IMR-90 (cell line): ENCODE measurements around the gene UNC5B. TPM values are rescaled to one million over a fixed set of nuclear protein-coding genes. Genes with fewer than 3 reads are reported as not detected.

ENCODE experiments used
- ATAC-seq: fragments of 200-7000 bp; cut with Tn5 transposase; 2 replicates; pipeline ENCODE4 v1.9.1; 2020; ENCODE audit warnings: low read depth, mild to moderate bottlenecking, moderate library complexity
- BruUV-seq: library from RNA; stranded (reverse); fragments of 400-500 nt; replicated peaks from 2 replicates; lab custom pipeline; 2021; lab: Mats Ljungman, UMichigan
- CTCF ChIA-PET: fragments of 300-600 bp; formaldehyde crosslinking; extraction: SDS; loops from one replicate; lab custom pipeline; 2021; ENCODE audit warnings: antibody characterized with exemption; lab: Yijun Ruan, JAX
- POLR2A ChIA-PET: fragments of 300-600 bp; sonication (Branson Sonifier 250); formaldehyde crosslinking; loops from one replicate; lab custom pipeline; 2022; ENCODE audit warnings: antibody characterized with exemption; ENCODE audit not compliant: unreplicated experiment; lab: Charles Lee
- DNase-seq: peaks from one replicate; pipeline ENCODE4 v3.0.0; 2013
- H2AFZ ChIP-seq: replicated peaks from 2 replicates; pipeline ENCODE3; 2013; ENCODE audit warnings: low read length, mild to moderate bottlenecking; ENCODE audit not compliant: poor library complexity
- H2AK5ac ChIP-seq: 2 replicates; pipeline ENCODE4 v1.6.1; 2013; ENCODE audit warnings: low read depth, low read length, inconsistent platforms
- H2AK9ac ChIP-seq: replicated peaks from 2 replicates; pipeline ENCODE3; 2013; ENCODE audit warnings: mild to moderate bottlenecking, low read depth, low read length, moderate library complexity; ENCODE audit not compliant: poor library complexity
- H2BK120ac ChIP-seq: 2 replicates; pipeline ENCODE4 v1.6.1; 2013; ENCODE audit warnings: low read depth, low read length, inconsistent platforms
- H2BK15ac ChIP-seq: 3 replicates; pipeline ENCODE4 v1.6.1; 2013; ENCODE audit warnings: low read depth, low read length, inconsistent platforms
- H2BK20ac ChIP-seq: 2 replicates; pipeline ENCODE4 v1.6.1; 2013; ENCODE audit warnings: low read depth, mild to moderate bottlenecking, inconsistent platforms, low read length, moderate library complexity
- H2BK5ac ChIP-seq: 2 replicates; pipeline ENCODE4 v1.6.1; 2013; ENCODE audit warnings: mild to moderate bottlenecking, low read depth, low read length, inconsistent platforms; ENCODE audit not compliant: poor library complexity, severe bottlenecking
- H3K14ac ChIP-seq: replicated peaks from 2 replicates; pipeline ENCODE4 v1.6.1; 2013; ENCODE audit warnings: low read depth, low read length, inconsistent platforms
- H3K18ac ChIP-seq: 2 replicates; pipeline ENCODE4 v1.6.1; 2013; ENCODE audit warnings: low read depth, low read length, control low read depth
- H3K23ac ChIP-seq: 2 replicates; pipeline ENCODE4 v1.6.1; 2013; ENCODE audit warnings: low read depth, low read length, inconsistent platforms
- H3K27ac ChIP-seq: 2 replicates; pipeline ENCODE4 v1.5.1; 2013; ENCODE audit warnings: mild to moderate bottlenecking, control low read depth, low read length; ENCODE audit not compliant: insufficient read depth
- H3K27me3 ChIP-seq: 2 replicates; pipeline ENCODE4 v1.6.1; 2013; ENCODE audit warnings: low read length; ENCODE audit not compliant: control insufficient read depth, insufficient read depth
- H3K36me3 ChIP-seq: 2 replicates; pipeline ENCODE4 v1.6.1; 2013; ENCODE audit warnings: low read length, mixed read lengths; ENCODE audit not compliant: control insufficient read depth, insufficient read depth
- H3K4ac ChIP-seq: 2 replicates; pipeline ENCODE4 v1.6.1; 2013; ENCODE audit warnings: low read depth, low read length, inconsistent platforms
- H3K4me1 ChIP-seq: 2 replicates; pipeline ENCODE4 v1.6.1; 2013; ENCODE audit warnings: low read length, mixed read lengths; ENCODE audit not compliant: control insufficient read depth, insufficient read depth
- H3K4me2 ChIP-seq: 2 replicates; pipeline ENCODE4 v1.6.1; 2013; ENCODE audit warnings: low read depth, mild to moderate bottlenecking, control low read depth, low read length, moderate library complexity
- H3K4me3 ChIP-seq: 2 replicates; pipeline ENCODE4 v1.5.1; 2013; ENCODE audit warnings: low read depth, mild to moderate bottlenecking, control low read depth, low read length, moderate library complexity; ENCODE audit not compliant: insufficient read depth
- H3K56ac ChIP-seq: 2 replicates; pipeline ENCODE4 v1.6.1; 2013; ENCODE audit warnings: low read length, inconsistent platforms; ENCODE audit not compliant: insufficient read depth; ENCODE audit errors: extremely low read depth
- H3K79me1 ChIP-seq, 2 experiments: 2 replicates each; pipeline ENCODE4 v1.6.1; 2013; ENCODE audit warnings: low read length in 2 of 2, inconsistent platforms in 1 of 2, low read depth in 1 of 2
- H3K9ac ChIP-seq: 2 replicates; pipeline ENCODE4 v1.6.1; 2013; ENCODE audit warnings: low read depth, low read length, control low read depth
- H3K9me1 ChIP-seq: 2 replicates; pipeline ENCODE4 v1.6.1; 2013; ENCODE audit warnings: low read length, inconsistent platforms; ENCODE audit not compliant: insufficient read depth
- H3K9me3 ChIP-seq: 2 replicates; pipeline ENCODE4 v1.6.1; 2013; ENCODE audit warnings: low read length; ENCODE audit not compliant: control insufficient read depth, insufficient read depth
- H4K20me1 ChIP-seq: 2 replicates; pipeline ENCODE4 v1.6.1; 2013; ENCODE audit warnings: low read length, inconsistent platforms; ENCODE audit not compliant: insufficient read depth
- H4K5ac ChIP-seq: 2 replicates; pipeline ENCODE4 v1.6.1; 2013; ENCODE audit warnings: mild to moderate bottlenecking, low read depth, low read length, control low read depth
- H4K8ac ChIP-seq, 2 experiments: 2 replicates each; pipeline ENCODE4 v1.6.1; 2013; ENCODE audit warnings: low read depth in 2 of 2, low read length in 2 of 2, control low read depth in 1 of 2, inconsistent platforms in 1 of 2
- H4K91ac ChIP-seq: 2 replicates; pipeline ENCODE4 v1.6.1; 2013; ENCODE audit warnings: low read depth, low read length, inconsistent platforms; ENCODE audit not compliant: insufficient read depth
- BHLHE40 ChIP-seq: fragments of 150-350 bp; IDR thresholded peaks from 2 replicates; pipeline ENCODE4 v1.6.1; 2016; ENCODE audit warnings: mild to moderate bottlenecking, low read depth, low read length
- CEBPB ChIP-seq: IDR thresholded peaks from 2 replicates; pipeline ENCODE4 v1.6.1; 2012; ENCODE audit warnings: low read depth, low read length, improper control_type of control experiment
- CHD1 ChIP-seq: IDR thresholded peaks from 2 replicates; pipeline ENCODE4 v1.6.1; 2012; ENCODE audit warnings: low read depth, low read length, improper control_type of control experiment
- CTCF ChIP-seq: conservative IDR thresholded peaks from 2 replicates; pipeline ENCODE4 v1.5.1; 2012; ENCODE audit warnings: mild to moderate bottlenecking, low read depth, low read length, improper control_type of control experiment
- ELK1 ChIP-seq: fragments of 150-350 bp; IDR thresholded peaks from 2 replicates; pipeline ENCODE4 v1.6.1; 2016; ENCODE audit warnings: low read depth, mild to moderate bottlenecking, low read length, moderate library complexity, borderline replicate concordance
- FOS ChIP-seq: fragments of 150-350 bp; IDR thresholded peaks from 2 replicates; pipeline ENCODE4 v1.6.1; 2016; ENCODE audit warnings: low read depth, low read length
- MAFK ChIP-seq: IDR thresholded peaks from 2 replicates; pipeline ENCODE4 v1.6.1; 2012; ENCODE audit warnings: low read depth, low read length, improper control_type of control experiment
- MAZ ChIP-seq: IDR thresholded peaks from 2 replicates; pipeline ENCODE4 v1.6.1; 2012; ENCODE audit warnings: low read depth, mild to moderate bottlenecking, low read length, improper control_type of control experiment, moderate library complexity, borderline replicate concordance
- MXI1 ChIP-seq: IDR thresholded peaks from 2 replicates; pipeline ENCODE4 v1.6.1; 2012; ENCODE audit warnings: low read depth, mild to moderate bottlenecking, low read length, moderate library complexity, borderline replicate concordance
- NFE2L2 ChIP-seq: fragments of 150-350 bp; IDR thresholded peaks from 2 replicates; pipeline ENCODE4 v1.6.1; 2016; ENCODE audit warnings: low read depth, mild to moderate bottlenecking, low read length
- POLR2A ChIP-seq: IDR thresholded peaks from 2 replicates; pipeline ENCODE4 v1.6.1; 2012; ENCODE audit warnings: mild to moderate bottlenecking, low read depth, low read length
- RAD21 ChIP-seq: IDR thresholded peaks from 2 replicates; pipeline ENCODE4 v1.6.1; 2012; ENCODE audit warnings: low read length, improper control_type of control experiment
- RCOR1 ChIP-seq: IDR thresholded peaks from 2 replicates; pipeline ENCODE4 v1.6.1; 2012; ENCODE audit warnings: mild to moderate bottlenecking, low read length, improper control_type of control experiment; ENCODE audit not compliant: insufficient replicate concordance
- RFX5 ChIP-seq: IDR thresholded peaks from 2 replicates; pipeline ENCODE4 v1.8.0; 2012; ENCODE audit warnings: low read depth, mild to moderate bottlenecking, low read length, moderate library complexity
- SMC3 ChIP-seq: fragments of 150-350 bp; IDR thresholded peaks from 2 replicates; pipeline ENCODE4 v1.6.1; 2016; ENCODE audit warnings: low read depth, mild to moderate bottlenecking, antibody characterized with exemption, low read length, moderate library complexity
- USF2 ChIP-seq: fragments of 150-350 bp; IDR thresholded peaks from 2 replicates; pipeline ENCODE4 v1.6.1; 2017; ENCODE audit warnings: mild to moderate bottlenecking, antibody characterized with exemption, low read length, low read depth
- WGBS, 2 experiments: methylation state at CpG; one replicate each; pipeline versions ENCODE4 v1.1.5 to v1.1.7; 2013; ENCODE audit warnings: missing lambda C conversion rate in 2 of 2; ENCODE audit not compliant: insufficient read length in 1 of 2; ENCODE audit errors: extremely low coverage in 2 of 2; 5-methylcytosine and 5-hydroxymethylcytosine counted together
- dilution Hi-C: fragments of 300-500 bp; cut with HindIII; formaldehyde crosslinking; loops from one replicate; pipeline ENCODE4 v1.14.3; 2018; ENCODE audit warnings: low sequenced_read_pairs; ENCODE audit not compliant: unreplicated experiment
- in situ Hi-C: fragments of 300-500 bp; cut with MboI; formaldehyde crosslinking; loops from 3 replicates; pipeline ENCODE4 v1.14.3; 2019; ENCODE audit warnings: low sequenced_read_pairs, inconsistent platforms, mixed read lengths
- intact Hi-C: fragments of 100-400 bp; cut with micrococcal nuclease; formaldehyde crosslinking; loops from 2 replicates; pipeline ENCODE4 v1.10.0; 2022
- polyA plus RNA-seq, 3 experiments: library from polyadenylated mRNA; depleted of rRNA; stranded (reverse); fragments of >200 nt; gene quantifications; 2 replicates each; pipeline ENCODE4 v1.2.3, GENCODE V29; 2012; ENCODE audit warnings: low replicate concordance in 1 of 3
- total RNA-seq: library from RNA; depleted of rRNA; stranded (reverse); fragments of >200 nt; gene quantifications from 2 replicates; pipeline ENCODE4 v1.2.3, GENCODE V29; 2012

Gene UNC5B
- total and polyA plus RNA-seq, 2 of the 4 experiments (the other 2 are of a cell fraction), result 1.6 to 4.2 TPM

- POLR2A ChIA-PET, result no interaction called here
- no peak overlapping the region for H3K9ac ChIP-seq
- H3K27ac ChIP-seq, result no peak overlapping the region
- in situ Hi-C loops (no loop called here), intact Hi-C loops (no loop called here), dilution Hi-C loops (no loop called here)
- DNase-seq (no peak), ATAC-seq (no peak)
- H4K5ac ChIP-seq, result no peak overlapping the region
- H2BK15ac ChIP-seq, result no peak overlapping the region
- H3K79me1 ChIP-seq, result no peaks in the 10 kb centered on the region
- H2AK5ac ChIP-seq, result no peak overlapping the region
- whole genome bisulfite sequencing, 2 experiments, result 10% methylated on average over 2 of the region's 4 CpGs; no CpG with 5 or more reads in 1 of the 2 experiments
- H3K23ac ChIP-seq, result no peak overlapping the region
- H3K4me1 ChIP-seq, result no peaks in the 10 kb centered on the region
- H3K9me1 ChIP-seq, result no peaks in the 10 kb centered on the region
- H2BK5ac ChIP-seq, result no peak overlapping the region
- H3K4me3 ChIP-seq, result no peak overlapping the region
- no TSS peak for BruUV-seq
- H4K20me1 ChIP-seq, result no peaks in the 10 kb centered on the region
- H3K56ac ChIP-seq, result no peak overlapping the region
- H3K4ac ChIP-seq, result no peak overlapping the region
- no peaks in the 10 kb centered on the region for H3K36me3 ChIP-seq
- no peak overlapping the region for H3K18ac ChIP-seq
- H4K8ac ChIP-seq, result no peak overlapping the region
- H3K27me3 ChIP-seq, result peaks cover 46% of the 10 kb centered on the region
- CTCF ChIA-PET, result no interaction called here
- no peak overlapping the region for H3K14ac ChIP-seq
- H4K91ac ChIP-seq, result no peak overlapping the region
- no peak overlapping the region for H2BK20ac ChIP-seq
- H3K9me3 ChIP-seq, result no peaks in the 10 kb centered on the region
- TF ChIP-seq USF2 (no peak), MAZ (no peak), SMC3 (no peak), RFX5 (no peak), POLR2A (no peak), NFE2L2 (no peak), BHLHE40 (no peak), FOS (no peak), CTCF (no peak), RCOR1 (no peak), RAD21 (no peak), CEBPB (no peak), ELK1 (no peak), MXI1 (no peak), CHD1 (no peak), MAFK (no peak)
- H3K4me2 ChIP-seq, result no peak overlapping the region
- H2AK9ac ChIP-seq, result no peak overlapping the region
- H2BK120ac ChIP-seq, result no peak overlapping the region
- no peak overlapping the region for H2AFZ ChIP-seq
Observed at GRCh38 chr10:71205468-71205867, 6.9 kb upstream of the UNC5B start.
